H7 (cell line): ENCODE data around the gene JAKMIP2. TPM values are rescaled to one million over a fixed set of nuclear protein-coding genes. Genes with fewer than 3 reads are reported as not detected.
A peak's percentile ranks its signal among the peaks of the same experiment; 100 is the strongest.
"Not testable (repeated sequence)": the region's sequence is repeated elsewhere in the genome, so short reads cannot be mapped to it uniquely, and the experiment has no call there.

ENCODE experiments used
- DNase-seq: peaks from one replicate; pipeline ENCODE4 v3.0.0; 2012
- H3K27me3 ChIP-seq: 2 replicates; pipeline ENCODE4 v1.6.0; 2011; ENCODE audit warnings: mild to moderate bottlenecking, low read length; ENCODE audit not compliant: control insufficient read depth, insufficient read depth
- H3K36me3 ChIP-seq: replicated peaks from 2 replicates; pipeline ENCODE4 v1.5.1; 2011; ENCODE audit warnings: low read length; ENCODE audit not compliant: control insufficient read depth, insufficient read depth
- H3K4me3 ChIP-seq: 2 replicates; pipeline ENCODE4 v1.5.1; 2011; ENCODE audit warnings: low read depth, mild to moderate bottlenecking, control low read depth, low read length, moderate library complexity; ENCODE audit not compliant: insufficient read depth
- total RNA-seq: library from RNA; depleted of rRNA; stranded (reverse); fragments of >200 nt; shearing (Covaris generic); gene quantifications from 2 replicates; pipeline ENCODE4 v1.2.3, GENCODE V29; 2014

JAKMIP2 gene
- total RNA-seq, 1 experiment from 2014 or later: 0.94 TPM

DNA sequence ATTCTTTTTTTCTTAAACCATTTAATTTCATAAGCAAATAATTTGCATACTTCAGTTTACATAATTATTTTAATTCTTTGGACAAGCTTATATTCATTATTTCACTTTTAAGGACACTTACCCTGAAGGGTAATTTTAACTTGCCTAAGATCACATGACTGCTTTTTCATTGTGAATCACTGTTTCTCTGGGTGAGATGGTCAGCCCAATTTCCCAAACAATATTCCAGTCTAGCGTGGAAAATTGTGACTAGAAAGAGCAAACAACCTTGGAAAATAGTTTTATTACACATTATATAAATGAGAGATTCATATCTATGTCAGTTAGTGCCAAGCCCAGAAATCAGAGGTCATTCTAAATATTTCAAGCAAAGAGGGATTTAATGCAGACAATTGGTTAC lies 21.4 kb upstream of the JAKMIP2 start:
- no peak for DNase-seq
- H3K36me3 ChIP-seq: no peaks in the 10 kb centered on the region
- H3K4me3 ChIP-seq: no peak overlapping the region
- no peaks in the 10 kb centered on the region for H3K27me3 ChIP-seq

DNA sequence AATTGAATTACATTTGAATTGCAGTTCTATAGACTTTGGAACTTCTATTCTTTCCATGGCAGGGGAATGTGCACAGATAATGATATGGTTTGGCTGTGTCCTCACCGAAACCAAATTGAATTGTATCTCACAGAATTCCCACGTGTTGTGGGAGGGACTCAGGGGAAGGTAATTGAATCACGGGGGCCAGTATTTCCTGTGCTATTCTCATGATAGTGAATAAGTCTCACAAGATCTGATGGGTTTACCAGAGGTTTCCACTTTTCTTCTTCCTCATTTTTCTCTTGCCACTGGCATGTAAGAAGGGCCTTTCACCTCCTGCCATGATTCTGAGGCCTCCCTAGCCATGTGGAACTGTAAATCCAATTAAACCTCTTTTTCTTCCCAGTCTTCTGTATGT lies 20.6 kb upstream of the JAKMIP2 start:
- DNase-seq, H3K27me3 ChIP-seq, H3K36me3 ChIP-seq, H3K4me3 ChIP-seq: not testable (repeated sequence)

- H3K27me3 ChIP-seq: no peaks in the 10 kb centered on the region
- no peak overlapping the region for H3K4me3 ChIP-seq
- no peak for DNase-seq
- no peaks in the 10 kb centered on the region for H3K36me3 ChIP-seq
These were observed 18.9 kb upstream of the JAKMIP2 start for GRCh38 chr5:147801461-147801860.

- Histone ChIP-seq H3K4me3 (no peak overlapping the region), H3K36me3 (no peaks in the 10 kb centered on the region)
- DNase-seq: no peak
These were observed 18.0 kb upstream of the JAKMIP2 start for GRCh38 chr5:147800491-147800890.

DNA sequence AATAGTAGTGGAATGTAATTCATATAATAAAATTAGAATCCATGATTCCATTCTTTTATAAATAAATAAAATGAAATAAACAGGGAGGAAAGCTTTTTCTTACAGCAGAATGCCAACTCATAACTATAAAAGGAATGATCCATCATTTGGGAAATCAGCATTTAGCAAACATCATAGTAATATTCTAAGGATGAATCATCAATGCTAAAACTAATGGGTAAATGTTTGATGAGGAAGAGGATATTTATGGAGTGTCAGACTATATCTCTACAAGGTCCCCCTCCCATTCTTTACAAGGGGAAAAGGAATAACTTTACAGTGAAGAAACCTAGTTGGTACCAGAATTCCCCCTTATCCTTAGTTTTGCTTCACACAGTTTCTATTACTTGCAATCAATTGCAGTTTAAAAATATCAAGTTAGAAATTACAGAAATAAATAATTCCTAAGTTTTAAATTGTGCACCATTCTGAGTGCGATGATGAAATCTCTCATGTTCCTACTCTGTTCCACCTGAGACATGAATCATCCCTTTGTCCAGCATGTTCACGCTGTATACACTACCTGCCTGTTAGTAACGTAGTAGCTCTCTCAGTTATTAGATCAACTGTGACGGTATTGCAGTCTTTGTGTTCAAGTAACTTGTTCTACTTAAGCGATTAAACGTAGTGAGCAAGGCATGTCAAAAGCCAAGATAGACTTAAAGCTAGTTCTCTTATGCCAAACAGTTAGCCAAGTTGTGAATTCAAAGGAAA lies 14.2 kb upstream of the JAKMIP2 start:
- no peak for DNase-seq
- H3K4me3 ChIP-seq: no peak overlapping the region
- no peaks in the 10 kb centered on the region for H3K36me3 ChIP-seq
- H3K27me3 ChIP-seq: no peaks in the 10 kb centered on the region

More at GRCh38 chr5:147800491-147800890, 18.0 kb upstream of the JAKMIP2 start:
- no peaks in the 10 kb centered on the region for H3K27me3 ChIP-seq

- Histone ChIP-seq H3K36me3 (no peaks in the 10 kb centered on the region), H3K27me3 (no peaks in the 10 kb centered on the region), H3K4me3 (no peak overlapping the region)
- DNase-seq: no peak
These were observed 8.7 kb upstream of the JAKMIP2 start for GRCh38 chr5:147791181-147791580.

GRCh38 chr5:147789820-147790219 lies 7.3 kb upstream of the JAKMIP2 start:
- H3K4me3 ChIP-seq: no peak overlapping the region
- H3K27me3 ChIP-seq: no peaks in the 10 kb centered on the region
- no peak for DNase-seq
- no peaks in the 10 kb centered on the region for H3K36me3 ChIP-seq

DNA sequence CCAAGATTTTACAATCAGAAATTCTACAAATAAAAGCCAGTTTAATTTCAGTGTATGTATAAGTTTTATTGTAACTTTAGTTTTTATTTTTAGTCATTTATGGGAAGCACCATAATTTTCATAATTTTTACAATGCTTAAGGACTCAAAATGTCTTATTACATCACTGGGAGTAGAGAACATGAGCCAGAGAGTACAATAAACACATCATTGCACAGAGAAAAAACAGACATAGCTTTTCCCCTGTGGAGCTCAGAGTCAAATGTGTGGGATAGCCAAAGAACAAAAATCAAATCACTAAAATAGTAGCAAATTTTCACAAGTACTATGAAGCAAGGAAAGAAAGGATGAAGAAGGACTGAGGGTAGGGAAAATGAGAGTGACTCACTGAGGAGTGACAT lies 5.5 kb upstream of the JAKMIP2 start:
- DNase-seq: no peak
- no peak overlapping the region for H3K4me3 ChIP-seq
- no peaks in the 10 kb centered on the region for H3K27me3 ChIP-seq
- no peaks in the 10 kb centered on the region for H3K36me3 ChIP-seq

DNA sequence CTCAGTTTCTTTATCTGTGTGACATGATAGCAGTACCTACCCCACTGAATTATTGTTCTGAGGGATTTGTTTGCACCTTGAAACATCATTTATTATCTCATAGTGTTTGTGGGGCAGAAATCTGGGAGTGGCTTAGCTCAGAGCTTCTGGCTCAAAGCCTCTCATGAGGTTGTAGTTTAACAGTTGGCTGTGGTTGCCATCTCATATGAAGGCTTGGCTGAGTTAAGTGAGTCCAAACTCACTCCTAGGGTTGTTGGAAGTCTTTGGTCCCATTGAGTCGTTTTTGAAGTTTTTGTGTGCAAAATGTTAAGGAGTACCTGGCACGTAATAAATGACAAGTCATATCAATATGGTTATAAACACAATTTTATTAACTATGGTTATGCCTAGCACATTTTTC lies 3.6 kb upstream of the JAKMIP2 start:
- DNase-seq: no peak
- no peaks in the 10 kb centered on the region for H3K27me3 ChIP-seq
- no peak overlapping the region for H3K4me3 ChIP-seq
- H3K36me3 ChIP-seq: no peaks in the 10 kb centered on the region

DNA sequence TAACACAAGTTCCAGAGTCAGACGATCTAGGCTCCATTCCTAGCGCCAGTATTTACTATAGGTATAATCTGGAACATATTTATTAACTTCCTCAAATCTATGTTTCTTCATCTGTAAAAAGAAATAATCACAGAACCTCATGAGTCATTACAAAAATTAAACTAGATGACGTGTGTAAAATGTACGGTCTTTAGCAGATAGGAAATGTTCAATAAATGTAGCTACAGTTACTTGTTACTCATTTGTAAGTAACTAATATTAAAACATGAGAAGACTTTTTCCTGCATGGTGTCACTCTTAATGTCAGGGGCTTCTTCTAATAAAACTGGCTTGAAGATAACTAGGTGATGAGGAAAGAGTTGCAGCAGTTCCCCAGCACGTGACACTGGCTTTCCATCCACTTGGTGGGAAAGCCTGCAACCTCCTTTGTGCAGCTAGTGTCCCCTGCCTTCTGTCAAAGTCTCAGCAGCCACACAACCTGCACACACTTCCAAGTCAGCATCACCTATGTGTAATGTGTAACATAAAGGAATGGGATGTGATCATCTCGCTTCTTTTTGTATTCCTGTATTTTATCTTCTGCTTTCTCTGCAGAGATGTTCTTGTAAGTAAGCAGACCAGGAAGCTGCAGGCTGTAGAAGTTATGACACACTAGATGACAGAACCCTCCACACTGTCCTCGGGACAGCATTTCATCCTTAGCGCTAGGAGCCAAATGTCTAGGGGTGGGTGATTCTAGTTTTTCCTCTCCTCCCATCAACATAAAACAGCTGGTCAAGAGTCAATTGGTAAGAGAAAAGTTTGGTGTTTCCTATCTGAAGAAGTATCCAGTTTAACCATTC lies 1.8 kb upstream of the JAKMIP2 start:
- no peaks in the 10 kb centered on the region for H3K36me3 ChIP-seq
- H3K4me3 ChIP-seq: no peak overlapping the region
- DNase-seq: no peak
- no peaks in the 10 kb centered on the region for H3K27me3 ChIP-seq

GRCh38 chr5:147780924-147781573 lies 1.5 kb downstream of the JAKMIP2 start:
- Histone ChIP-seq H3K36me3 (no peaks in the 10 kb centered on the region), H3K27me3 (no peaks in the 10 kb centered on the region), H3K4me3 (no peak overlapping the region; the same call in 1 of the 2 replicates)
- peak; percentile 7 for DNase-seq

DNA sequence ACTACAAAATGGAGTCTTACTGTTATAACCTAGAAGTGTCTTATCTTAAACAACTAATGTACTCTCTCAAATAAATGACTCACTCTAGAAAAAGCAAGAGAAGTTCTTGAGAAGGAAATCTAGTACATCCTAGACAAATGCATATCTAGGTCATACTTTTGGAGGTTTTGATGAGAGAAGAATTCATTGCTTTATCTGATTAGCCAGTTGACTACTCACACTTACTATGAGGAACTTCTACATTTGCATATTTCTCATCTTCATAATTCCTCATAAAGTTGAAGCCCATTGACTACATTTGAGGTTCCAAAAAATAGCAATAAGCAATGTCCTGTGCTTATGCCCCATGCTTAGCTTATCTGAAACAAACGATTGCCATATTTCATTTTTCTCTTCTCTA lies 2.8 kb downstream of the JAKMIP2 start:
- H3K4me3 ChIP-seq: no peak overlapping the region
- no peak for DNase-seq
- H3K36me3 ChIP-seq: no peaks in the 10 kb centered on the region
- no peaks in the 10 kb centered on the region for H3K27me3 ChIP-seq

DNA sequence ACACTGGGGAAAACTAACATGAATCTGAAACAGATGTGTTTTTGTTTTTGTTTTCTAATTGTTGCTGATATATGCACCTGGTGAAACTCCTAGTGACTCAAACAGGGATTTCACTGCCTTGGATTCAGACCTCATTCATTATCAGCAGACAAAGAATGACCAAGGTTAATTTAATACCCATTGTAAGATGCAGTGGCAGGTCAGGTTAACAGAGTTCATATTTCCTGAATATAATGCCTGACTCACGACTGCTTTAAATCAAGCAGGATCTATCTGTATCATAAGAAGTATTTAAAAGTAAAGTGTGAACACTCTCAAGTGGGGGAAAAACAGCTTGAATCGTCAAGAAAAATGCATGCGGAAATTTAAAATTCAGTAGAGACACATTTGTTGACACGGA lies 5.5 kb downstream of the JAKMIP2 start:
- Histone ChIP-seq H3K36me3 (no peaks in the 10 kb centered on the region), H3K4me3 (no peak overlapping the region), H3K27me3 (no peaks in the 10 kb centered on the region)
- no peak for DNase-seq

DNA sequence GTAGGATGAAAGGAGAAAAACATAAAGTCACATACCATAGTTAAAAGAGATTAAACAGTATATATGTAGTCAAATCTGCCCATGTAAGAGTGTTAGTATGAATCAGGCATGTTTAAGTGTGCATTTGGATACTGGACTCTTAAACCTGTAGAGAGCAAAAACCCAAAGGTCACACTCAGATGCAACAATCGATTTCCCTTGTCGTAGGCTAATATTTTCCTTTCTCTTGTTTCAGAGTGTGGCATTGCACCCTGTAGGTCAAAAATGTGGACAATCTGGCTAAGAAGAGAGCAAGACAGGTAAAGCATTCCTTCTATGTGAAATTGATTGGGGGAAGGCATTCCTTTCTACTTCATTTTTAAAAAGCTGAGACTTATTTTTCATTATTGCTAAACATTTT lies 8.9 kb downstream of the JAKMIP2 start:
- Histone ChIP-seq H3K36me3 (no peaks in the 10 kb centered on the region), H3K27me3 (no peaks in the 10 kb centered on the region), H3K4me3 (no peak overlapping the region)
- no peak for DNase-seq

GRCh38 chr5:147773139-147773538 lies 9.4 kb downstream of the JAKMIP2 start:
- DNase-seq: no peak
- no peak overlapping the region for H3K4me3 ChIP-seq
- H3K27me3 ChIP-seq: no peaks in the 10 kb centered on the region
- no peaks in the 10 kb centered on the region for H3K36me3 ChIP-seq
